ENCODE results near the gene RPTOR. TPM values are rescaled to one million over a fixed set of nuclear protein-coding genes. Genes with fewer than 3 reads are reported as not detected.

RPTOR gene
- total RNA-seq, 1 donor from 2014 or later = 21.8 TPM

GRCh38 chr17:80605326-80606066 is 60.9 kb downstream of the RPTOR start:
- intact Hi-C loops (cut with micrococcal nuclease) = no loop called here
- TF ChIP-seq, protein P1, sequence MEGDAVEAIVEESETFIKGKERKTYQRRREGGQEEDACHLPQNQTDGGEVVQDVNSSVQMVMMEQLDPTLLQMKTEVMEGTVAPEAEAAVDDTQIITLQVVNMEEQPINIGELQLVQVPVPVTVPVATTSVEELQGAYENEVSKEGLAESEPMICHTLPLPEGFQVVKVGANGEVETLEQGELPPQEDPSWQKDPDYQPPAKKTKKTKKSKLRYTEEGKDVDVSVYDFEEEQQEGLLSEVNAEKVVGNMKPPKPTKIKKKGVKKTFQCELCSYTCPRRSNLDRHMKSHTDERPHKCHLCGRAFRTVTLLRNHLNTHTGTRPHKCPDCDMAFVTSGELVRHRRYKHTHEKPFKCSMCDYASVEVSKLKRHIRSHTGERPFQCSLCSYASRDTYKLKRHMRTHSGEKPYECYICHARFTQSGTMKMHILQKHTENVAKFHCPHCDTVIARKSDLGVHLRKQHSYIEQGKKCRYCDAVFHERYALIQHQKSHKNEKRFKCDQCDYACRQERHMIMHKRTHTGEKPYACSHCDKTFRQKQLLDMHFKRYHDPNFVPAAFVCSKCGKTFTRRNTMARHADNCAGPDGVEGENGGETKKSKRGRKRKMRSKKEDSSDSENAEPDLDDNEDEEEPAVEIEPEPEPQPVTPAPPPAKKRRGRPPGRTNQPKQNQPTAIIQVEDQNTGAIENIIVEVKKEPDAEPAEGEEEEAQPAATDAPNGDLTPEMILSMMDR (IDR thresholded peaks at IDR 0.05; ENCODE audit: borderline replicate concordance) = no peak

GRCh38 chr17:80608326-80608725 is 63.7 kb downstream of the RPTOR start:
- DNase-seq = no peak
- TF ChIP-seq, protein P1 (IDR thresholded peaks at IDR 0.05; ENCODE audit: borderline replicate concordance) = no peak

More at GRCh38 chr17:80605326-80606066, 60.9 kb downstream of the RPTOR start:
- no peak for DNase-seq
- Histone ChIP-seq H3K27me3 (ENCODE audit: low read depth) (no peaks in the 10 kb centered on the region), H3K9me3 (replicated peaks) (no peaks in the 10 kb centered on the region), H3K27ac (replicated peaks) (no peak overlapping the region), H3K36me3 (no peaks in the 10 kb centered on the region), H3K4me1 (peaks cover 17% of the 10 kb centered on the region), H3K4me3 (no peak overlapping the region)

GRCh38 chr17:80609757-80610156 is 65.1 kb downstream of the RPTOR start:
- no peak for DNase-seq
- Histone ChIP-seq H3K4me3 (no peak overlapping the region), H3K27ac (replicated peaks) (no peak overlapping the region), H3K36me3 (no peaks in the 10 kb centered on the region), H3K27me3 (ENCODE audit: low read depth) (no peaks in the 10 kb centered on the region), H3K4me1 (peaks cover 29% of the 10 kb centered on the region), H3K9me3 (replicated peaks) (no peaks in the 10 kb centered on the region)
- intact Hi-C loops (cut with micrococcal nuclease) = no loop called here
- TF ChIP-seq, protein P1 (IDR thresholded peaks at IDR 0.05; ENCODE audit: borderline replicate concordance) = no peak

More at GRCh38 chr17:80608326-80608725, 63.7 kb downstream of the RPTOR start:
- Histone ChIP-seq H3K4me1 (peaks cover 22% of the 10 kb centered on the region), H3K27me3 (ENCODE audit: low read depth) (no peaks in the 10 kb centered on the region), H3K27ac (replicated peaks) (no peak overlapping the region), H3K4me3 (no peak overlapping the region), H3K36me3 (no peaks in the 10 kb centered on the region), H3K9me3 (replicated peaks) (no peaks in the 10 kb centered on the region)
- intact Hi-C loops (cut with micrococcal nuclease) = no loop called here

DNA sequence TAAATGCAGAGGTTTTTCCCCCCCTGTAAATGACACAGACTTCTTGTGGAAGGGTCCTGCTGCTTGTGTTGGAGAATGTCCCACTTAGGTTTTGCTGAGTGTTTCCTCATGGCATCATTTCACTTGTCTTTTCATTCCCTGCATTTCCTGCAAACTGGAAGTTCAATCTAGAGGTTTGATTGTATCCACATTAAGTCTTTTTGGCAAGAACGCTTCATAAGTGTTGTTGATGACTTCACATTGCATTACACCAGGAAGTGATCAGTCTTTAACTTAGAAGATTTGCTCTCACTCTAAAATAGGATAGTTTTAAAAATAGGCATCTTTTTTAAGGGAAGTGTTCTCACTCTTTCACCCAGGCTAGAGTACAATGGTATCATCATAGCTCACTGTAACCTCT is 67.2 kb downstream of the RPTOR start:
- H3K9me3 ChIP-seq (replicated peaks) = no peaks in the 10 kb centered on the region
- no peak for DNase-seq
- H3K27me3 ChIP-seq (ENCODE audit: low read depth) = no peaks in the 10 kb centered on the region

DNA sequence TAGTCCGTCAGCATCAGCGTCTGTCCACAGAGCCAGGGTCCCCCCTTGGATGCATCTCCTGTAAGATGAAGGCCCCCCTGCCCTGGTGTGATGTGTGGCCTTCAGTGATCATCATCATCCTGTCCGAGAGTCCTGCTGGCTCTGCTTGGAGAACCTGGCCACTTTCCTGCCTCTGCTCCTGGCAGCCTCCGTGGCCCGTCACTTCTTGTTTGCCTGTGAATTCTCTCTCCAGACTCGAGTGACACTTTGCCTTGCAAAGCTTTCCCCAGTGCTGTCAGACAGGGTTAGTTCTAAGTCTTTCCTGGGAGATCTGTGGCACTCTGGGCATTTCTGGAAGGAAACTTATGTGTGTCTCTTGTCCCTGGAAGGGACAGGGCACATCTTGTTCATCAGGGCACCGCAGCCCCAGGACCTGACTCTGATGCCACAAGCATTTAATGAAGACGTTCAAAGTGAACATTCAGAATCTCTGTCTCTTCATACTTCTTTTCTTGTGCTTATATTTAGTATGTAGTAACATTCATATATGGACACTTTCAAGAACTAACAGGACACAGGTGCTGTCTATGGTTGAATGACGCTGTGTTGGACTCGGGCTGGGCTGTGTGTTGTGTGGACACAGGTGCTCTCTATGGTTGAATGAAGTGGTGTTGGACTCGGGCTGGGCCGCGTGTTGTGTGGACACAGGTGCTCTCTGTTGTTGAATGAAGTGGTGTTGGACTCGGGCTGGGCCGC is 68.5 kb downstream of the RPTOR start:
- Histone ChIP-seq H3K27me3 (ENCODE audit: low read depth) (no peaks in the 10 kb centered on the region), H3K4me1 (peaks cover 24% of the 10 kb centered on the region), H3K4me3 (no peak overlapping the region), H3K36me3 (no peaks in the 10 kb centered on the region), H3K27ac (replicated peaks) (no peak overlapping the region), H3K9me3 (replicated peaks) (no peaks in the 10 kb centered on the region)
- no peak for DNase-seq
- intact Hi-C loops (cut with micrococcal nuclease) = no loop called here
- TF ChIP-seq, protein P1 (IDR thresholded peaks at IDR 0.05; ENCODE audit: borderline replicate concordance) = no peak

More for the DNA sequence above, 67.2 kb downstream of the RPTOR start:
- intact Hi-C loops (cut with micrococcal nuclease) = no loop called here
- Histone ChIP-seq H3K27ac (replicated peaks) (no peak overlapping the region), H3K36me3 (no peaks in the 10 kb centered on the region), H3K4me1 (peaks cover 24% of the 10 kb centered on the region), H3K4me3 (no peak overlapping the region)
- TF ChIP-seq, protein P1 (IDR thresholded peaks at IDR 0.05; ENCODE audit: borderline replicate concordance) = no peak
